Stimulated activated CD4-positive, alpha-beta T cell treated with anti-CD3 and anti-CD28 coated beads, Interleukin-4, amount 100 ng/mL, for 1 hour (primary cell): Measurements from ENCODE around the gene FERMT3.

ENCODE experiments used
- DNase-seq: peaks from one replicate; pipeline ENCODE4 v3.0.0-alpha.2; 2020

FERMT3 gene

DNA sequence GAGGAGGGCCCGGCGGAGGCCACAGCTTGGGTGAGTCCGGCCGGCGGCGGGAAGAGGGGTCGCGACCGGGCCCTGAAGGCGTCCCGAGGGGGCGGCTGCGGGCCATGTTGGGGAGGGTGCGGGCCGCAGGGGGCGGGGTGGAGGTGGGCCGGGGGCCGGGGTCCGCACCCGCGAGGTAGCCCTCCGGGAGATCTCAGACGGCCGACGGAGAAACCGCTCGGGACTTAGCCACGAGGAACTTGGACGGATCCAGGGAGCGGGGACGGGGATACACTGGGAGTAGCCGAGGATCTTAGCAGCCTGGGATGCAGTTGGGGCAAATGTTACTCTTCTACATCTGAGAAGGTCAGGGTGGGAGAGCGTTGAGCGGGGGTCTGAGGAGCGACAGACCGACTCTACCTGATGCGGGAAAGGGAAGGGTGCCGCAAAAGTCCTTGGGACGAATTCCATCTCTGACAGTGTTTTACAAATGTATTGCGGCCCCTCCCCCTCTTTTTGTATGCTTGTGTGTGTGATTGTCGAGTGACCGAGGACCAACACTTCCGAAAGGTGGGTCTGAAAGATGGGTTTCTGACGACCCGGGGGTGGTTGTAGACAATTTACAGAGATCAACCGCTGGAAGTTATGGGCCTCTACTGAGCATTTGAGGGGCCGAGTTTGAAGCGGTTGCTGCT is 19.9 kb upstream of the FERMT3 start:
- peak; percentile 22 for DNase-seq

DNA sequence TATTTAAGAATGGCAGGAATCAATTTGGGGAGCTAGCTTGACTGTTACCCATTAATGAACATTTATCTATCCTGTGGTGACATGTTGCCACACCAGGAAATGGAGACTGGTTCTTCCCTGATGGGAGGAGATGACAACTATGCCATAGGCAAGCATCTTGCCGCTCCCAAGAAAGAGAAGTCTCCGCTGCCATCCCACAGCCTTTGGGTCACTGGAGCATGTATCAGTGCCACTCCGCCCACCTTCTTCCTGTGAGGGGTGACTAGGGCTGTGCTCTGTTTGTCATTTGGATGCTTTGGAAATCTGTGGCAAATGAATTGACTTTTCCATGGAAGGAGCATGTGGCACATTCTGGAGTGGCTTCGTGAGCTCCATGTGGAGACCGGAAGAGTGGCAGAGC is 14.1 kb upstream of the FERMT3 start:
- no peak for DNase-seq

DNA sequence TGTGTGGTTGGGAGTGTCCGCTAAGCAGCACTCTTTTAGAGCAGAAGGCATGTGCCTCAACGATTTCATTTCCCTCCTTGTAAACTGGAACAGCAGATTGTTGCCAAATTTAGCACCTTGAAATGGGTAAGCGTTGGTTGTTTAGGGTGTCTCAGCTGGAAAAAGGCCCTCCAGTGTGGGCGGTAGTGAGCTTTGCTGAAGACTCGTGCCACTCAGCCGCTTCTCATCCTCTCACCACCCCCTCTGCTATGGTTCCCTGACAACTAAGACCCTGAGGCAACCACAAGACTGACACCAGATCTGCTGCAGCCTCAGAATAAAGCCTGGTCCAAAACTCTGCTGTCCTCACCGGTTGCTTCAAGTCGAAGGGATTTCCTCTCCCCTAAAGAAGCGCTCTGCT is 9.9 kb upstream of the FERMT3 start:
- no peak for DNase-seq

DNA sequence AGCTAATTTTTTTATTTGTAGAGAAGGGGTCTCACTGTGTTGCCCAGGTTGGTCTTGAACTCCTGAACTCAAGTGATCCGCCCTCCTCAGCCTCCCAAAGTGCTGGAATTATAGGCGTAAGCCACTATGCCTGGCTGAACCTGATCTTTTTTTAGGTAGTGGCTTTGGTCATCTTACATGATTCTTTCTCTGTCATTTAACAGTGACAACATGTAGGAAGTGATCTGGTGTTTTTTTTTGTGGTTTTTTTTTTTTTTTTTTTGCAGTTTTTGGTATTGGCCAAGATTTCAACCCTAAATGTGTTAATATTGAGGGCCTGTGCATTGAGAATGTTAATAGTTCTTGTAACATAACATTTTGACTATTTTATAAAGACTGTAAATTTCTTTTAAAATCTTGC is 8.0 kb upstream of the FERMT3 start:
- no peak for DNase-seq

DNA sequence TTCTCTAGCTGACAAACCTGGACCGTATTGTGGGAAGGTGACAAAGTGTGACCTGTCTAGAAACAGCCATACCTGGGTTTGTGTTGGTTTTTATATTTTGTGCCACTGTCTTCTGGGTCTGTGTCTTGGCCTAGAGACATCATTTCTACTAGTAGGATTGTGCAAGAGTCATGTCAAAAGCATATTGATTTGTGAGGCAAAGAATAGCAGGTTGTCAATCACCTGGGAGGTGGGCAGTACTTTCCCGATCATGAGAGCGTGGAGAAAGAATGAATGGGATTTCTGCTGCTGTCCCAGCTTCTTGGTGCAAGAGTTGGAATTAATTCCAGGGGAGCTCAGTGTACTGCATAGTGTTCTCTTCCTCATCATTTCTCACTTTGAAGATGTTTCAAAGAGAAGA is 5.0 kb upstream of the FERMT3 start:
- DNase-seq = no peak

DNA sequence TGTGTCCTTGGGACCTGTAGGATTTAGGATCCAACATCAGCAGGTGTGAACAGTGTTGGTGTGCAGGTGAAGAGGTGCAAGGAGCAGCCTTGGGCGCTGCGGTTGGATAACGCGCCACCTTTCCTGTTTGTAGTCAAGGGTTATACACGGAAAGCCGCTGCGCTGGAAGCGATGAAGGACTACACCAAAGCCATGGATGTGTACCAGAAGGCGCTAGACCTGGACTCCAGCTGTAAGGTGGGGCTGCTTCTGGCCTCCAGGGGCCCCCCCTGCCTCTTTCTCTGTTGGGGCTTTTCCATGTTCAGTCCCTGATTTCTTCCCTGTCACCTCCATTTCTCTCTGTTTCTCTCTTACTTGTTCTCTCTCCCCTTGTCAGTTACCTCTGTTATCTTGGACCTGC is 3.5 kb upstream of the FERMT3 start:
- DNase-seq = no peak

DNA sequence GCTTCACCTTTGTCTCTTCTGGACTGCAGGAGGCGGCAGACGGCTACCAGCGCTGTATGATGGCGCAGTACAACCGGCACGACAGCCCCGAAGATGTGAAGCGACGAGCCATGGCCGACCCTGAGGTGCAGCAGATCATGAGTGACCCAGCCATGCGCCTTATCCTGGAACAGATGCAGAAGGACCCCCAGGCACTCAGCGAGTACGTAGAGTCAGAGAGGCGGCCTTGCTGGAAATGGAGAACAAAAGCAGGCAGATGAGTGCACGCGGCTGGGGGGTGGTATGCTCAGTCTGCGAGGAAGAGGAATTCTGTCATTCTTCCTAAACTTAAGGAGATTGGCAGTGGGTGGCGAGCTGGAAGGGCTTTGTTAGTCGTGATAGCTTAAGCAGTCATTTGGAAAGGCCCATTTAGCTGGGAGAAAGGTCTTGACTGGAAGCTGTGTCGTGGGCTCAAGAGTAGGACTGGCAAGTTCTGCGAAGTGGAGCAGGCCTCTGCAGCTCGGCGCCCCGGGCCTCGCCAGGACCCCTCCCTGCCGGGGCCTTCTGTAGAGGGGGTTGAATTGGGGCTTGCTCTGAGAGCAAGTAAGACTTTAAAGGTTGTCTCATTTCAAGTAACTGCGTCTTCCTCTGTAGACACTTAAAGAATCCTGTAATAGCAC is 3.0 kb upstream of the FERMT3 start:
- DNase-seq = no peak

DNA sequence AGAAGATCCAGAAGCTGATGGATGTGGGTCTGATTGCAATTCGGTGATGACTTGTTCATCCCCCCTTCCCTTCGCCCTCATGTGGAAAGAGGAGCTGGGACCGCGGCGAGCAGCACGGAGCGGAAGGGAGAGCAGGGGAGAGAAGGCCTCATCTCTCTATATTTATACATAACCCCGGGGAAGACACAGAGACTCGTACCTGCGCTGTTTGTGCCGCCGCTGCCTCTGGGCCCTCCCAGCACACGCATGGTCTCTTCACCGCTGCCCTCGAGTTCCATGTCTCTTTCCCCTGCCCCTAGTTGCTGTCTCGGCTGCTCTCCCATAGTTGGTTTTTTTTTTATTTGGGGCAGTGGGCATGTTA is 2.5 kb upstream of the FERMT3 start:
- DNase-seq = no peak

DNA sequence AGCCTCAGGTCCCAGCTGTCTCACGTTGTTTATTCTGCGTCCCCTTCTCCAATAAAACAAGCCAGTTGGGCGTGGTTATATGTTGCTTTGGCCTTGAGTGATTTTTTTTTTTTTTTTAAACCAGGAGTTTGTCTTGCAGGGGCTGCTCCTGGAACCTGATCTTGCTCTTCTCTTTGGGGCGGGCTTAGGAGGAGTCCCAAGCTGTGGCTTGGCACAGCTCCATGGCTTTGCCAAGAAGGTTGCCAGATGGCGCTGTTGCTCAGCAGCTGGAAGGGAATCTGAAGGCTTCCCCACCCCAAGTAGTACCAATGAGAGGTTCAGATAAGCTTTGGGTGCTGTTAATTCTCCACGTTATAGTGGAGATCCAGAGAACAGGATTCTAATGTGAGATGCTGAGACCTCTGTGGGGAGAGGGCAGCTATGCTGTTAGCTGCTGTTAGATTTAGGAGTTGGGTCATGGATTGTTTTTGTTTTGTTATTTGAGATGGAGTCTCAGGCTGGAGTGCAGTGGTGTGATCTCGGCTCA is 2.0 kb upstream of the FERMT3 start:
- DNase-seq = peak; percentile 79

DNA sequence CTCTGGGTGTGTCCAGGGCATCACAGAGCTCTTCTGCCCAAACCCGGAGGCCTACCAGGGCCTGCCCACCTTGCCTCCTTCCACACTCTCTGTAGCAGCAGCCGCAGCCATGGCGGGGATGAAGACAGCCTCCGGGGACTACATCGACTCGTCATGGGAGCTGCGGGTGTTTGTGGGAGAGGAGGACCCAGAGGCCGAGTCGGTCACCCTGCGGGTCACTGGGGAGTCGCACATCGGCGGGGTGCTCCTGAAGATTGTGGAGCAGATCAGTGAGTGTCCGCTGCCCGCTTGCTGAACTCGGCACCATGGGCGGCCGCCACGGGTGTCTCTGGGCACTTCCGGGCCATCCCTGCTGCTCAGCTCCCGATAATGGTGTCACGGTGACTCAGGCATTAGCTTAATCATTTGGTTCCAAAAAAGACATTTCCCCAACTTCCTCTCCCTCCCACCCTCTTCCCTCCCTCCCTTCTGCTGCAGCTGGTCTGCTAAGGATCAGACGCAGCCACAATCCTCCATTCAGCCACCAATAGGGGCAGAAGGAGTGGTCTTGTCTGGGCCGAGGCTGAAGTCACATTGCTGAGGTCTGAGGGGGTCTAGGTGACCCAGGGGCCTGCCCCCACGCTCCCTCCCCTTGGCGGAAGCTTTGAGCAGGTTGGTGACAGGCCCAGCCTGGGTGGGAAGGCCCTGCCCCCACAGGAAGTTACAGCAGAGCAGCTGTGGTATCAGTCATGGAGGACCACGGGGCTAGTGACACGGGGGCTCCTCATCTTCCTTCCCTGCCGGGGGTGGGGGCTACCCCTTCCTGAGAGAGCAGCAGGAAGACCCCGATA is 950 bp downstream of the FERMT3 start:
- peak; percentile 82 for DNase-seq

DNA sequence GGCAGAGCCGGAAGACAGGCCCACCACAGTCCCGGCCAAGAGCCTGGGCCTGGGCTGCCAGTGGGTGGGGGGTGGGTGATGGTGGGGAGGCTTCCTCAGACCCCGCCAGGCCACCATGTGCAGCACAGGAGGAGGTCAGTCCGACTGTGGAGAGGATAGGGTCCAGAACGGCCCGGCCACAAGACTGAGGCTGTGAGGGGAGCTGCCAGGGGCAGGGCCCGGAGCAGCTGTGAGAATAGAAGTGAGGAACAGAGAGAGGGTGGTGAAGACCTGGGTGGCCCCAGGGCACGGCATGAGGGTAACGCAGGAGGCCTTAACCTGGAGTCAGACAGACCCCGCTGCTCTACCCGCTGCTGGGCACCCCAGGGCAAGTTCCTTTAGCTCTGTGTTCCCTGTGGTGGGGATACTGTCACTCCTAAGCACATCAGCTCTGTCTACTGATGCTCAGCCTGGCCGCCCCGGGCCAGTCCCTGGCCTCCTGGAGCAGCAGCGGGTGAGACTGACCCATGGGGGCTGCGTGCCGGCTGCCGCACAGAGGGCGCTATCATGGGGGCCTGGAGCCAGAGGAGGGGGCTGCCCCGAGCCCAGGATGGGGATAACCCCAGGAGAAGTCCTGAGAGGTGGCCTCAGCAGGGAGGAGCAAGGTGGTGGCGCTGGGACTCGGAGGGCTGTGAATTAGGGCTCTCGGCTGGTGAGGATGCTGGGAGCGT is 1.7 kb downstream of the FERMT3 start:
- no peak for DNase-seq

DNA sequence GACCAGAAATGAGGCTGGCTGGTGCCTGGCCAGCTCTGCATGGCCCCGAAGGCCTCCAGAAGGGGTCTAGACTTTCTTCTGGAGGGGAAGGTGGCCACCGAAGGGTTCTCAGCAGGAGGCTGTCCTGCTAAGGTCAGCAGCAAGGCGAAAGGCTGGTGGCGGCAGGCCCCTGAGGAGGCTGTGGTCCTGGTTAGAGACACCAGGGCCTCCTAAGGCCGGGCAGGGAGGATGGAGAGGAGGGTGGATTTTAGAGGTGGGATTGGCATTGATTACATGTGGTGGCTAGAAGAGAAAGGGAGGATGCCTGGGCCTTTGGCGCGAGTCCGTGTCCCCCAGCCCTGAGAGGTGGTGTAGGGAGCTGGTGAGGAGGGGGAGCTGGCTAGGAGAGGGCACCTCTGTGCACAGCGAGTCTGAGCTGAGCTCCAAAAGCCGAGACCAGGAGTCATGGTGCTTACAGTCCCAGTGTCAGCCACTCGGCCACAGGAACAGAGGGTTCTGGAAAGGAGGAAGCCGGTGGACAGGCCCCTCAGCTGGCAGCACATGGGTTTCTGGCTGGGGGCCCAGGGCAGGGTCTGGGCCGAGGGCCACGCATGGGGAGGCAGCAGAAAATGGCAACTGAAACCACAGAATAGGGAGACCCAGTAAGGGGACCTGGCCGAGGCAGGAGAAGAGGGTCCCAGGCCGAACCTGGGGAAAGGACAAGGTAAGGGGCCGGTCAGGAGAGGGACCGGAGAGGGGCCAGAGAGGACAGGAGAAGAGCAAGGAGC is 2.5 kb downstream of the FERMT3 start:
- no peak for DNase-seq

DNA sequence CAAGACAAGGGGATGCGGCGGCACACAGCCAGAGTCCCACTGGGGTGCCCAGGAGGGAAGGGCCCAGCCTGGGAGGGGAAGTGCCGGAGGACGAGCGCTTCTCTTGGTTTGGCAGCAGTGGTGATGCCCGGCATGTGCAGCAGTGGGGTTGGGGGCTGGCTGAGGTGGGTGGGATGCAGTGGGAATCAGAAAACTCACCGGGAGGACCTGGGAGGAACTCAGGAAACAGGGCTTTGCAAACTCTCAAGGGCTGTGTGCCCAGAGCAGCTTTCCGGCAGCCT is 3.0 kb downstream of the FERMT3 start:
- no peak for DNase-seq

DNA sequence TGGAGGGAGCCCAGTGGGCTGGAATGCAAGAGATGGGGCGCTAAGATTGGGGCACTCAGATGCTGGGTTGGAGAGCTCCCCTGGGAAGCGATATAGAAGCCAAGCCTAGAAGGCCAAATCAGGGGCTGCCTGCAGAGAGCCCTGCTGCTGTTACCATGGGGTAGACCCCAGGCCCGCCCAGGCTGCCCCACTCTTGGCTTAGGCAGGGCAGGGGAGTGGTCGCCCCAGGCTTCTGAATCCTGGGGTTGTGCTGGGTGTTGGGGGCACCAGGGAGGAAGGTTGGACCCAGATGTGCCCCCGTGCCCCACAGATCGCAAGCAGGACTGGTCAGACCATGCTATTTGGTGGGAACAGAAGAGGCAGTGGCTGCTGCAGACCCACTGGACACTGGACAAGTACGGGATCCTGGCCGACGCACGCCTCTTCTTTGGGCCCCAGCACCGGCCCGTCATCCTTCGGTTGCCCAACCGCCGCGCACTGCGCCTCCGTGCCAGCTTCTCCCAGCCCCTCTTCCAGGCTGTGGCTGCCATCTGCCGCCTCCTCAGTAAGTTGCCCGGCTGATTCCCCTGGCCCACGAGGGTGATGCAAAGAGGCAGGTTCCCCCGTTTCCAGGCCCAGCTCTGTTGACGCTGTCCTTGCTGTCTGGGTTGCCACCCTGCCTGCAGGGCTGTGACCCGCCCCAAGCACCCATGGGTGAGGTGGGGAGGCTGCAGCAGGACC is 3.9 kb downstream of the FERMT3 start:
- DNase-seq = no peak

DNA sequence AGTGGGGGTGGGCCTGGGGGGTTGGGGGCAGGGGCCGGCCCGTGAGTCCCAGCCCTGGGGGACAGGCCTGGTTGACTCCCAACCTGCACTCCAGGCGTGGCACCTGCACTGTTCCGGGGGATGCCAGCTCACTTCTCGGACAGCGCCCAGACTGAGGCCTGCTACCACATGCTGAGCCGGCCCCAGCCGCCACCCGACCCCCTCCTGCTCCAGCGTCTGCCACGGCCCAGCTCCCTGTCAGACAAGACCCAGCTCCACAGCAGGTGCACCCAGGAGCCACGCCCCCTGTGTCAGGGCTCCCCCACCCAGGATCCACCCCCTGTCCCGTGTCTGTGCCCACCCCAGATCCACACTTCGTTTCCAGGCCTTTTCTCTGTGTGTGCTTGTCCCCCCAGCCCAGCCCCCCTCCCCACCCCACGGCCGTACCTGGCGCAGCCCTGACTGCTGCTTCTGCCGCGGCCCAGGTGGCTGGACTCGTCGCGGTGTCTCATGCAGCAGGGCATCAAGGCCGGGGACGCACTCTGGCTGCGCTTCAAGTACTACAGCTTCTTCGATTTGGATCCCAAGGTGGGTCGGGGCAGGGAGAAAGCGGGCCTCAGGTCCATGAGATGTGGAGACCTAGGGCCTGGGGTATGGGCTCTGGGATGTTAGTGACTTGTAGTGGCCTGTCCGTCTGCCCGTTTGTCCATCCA is 4.8 kb downstream of the FERMT3 start:
- DNase-seq = no peak

DNA sequence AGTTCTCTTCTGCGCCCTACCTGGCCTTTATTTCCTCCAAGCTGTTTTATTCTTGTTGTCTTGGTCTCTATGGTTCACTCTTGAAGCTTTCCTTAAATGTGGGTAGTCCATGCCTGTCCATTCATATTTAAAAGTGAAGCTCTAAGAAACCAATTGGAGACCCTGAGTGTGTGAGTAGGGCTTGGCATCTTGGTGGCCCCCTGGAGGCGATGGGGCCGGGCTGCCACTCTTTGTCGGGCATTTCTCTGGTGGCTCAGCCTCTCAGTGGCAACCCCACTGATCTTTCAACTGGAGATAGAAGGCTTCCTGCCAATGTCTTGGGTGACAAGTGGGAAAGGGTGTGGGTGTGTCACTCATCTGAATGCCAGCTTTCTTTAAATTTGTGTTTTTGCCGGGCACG is 10.4 kb downstream of the FERMT3 start:
- DNase-seq = no peak

DNA sequence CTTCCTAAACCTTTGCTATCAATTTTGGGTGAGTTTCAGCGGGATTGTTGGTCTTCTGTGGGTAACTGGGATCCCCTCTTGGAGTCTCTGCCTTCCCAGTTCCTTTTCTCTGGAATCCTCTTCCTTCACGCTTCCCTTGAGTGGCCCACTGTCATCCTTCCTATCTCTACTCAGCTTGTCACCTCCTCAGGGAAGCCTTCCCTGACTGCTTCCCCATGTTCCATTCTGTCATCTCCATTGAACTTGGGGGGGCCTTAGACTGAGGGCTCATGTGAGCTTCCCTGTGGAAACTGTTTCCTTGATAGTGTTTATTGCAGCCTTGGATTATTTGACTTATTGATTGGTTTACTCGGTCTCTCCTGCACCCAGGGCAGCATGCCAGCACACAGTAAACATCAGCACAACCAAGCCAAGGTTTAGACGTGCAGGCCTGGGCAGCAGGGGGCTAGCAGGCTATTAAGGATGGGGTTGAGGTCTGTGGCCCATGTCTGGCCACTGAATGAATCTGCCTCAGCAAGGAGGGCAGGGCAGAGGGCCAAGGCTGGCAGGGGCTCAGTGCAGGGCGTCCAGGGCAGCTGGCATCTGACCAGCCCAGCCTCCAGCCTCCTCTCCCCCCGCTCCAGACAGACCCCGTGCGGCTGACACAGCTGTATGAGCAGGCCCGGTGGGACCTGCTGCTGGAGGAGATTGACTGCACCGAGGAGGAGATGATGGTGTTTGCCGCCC is 12.3 kb downstream of the FERMT3 start:
- no peak for DNase-seq

DNA sequence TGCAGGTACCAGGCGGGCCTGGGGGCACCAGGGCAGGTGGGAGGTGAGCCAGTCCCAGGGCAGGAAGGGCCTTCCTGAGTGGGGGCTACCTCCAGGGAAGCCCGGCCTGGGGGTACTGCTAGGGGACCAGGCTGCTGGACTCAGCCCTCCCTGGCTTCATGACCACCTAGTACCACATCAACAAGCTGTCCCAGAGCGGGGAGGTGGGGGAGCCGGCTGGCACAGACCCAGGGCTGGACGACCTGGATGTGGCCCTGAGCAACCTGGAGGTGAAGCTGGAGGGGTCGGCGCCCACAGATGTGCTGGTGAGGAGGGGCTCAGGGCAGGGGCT is 12.8 kb downstream of the FERMT3 start:
- DNase-seq = no peak

DNA sequence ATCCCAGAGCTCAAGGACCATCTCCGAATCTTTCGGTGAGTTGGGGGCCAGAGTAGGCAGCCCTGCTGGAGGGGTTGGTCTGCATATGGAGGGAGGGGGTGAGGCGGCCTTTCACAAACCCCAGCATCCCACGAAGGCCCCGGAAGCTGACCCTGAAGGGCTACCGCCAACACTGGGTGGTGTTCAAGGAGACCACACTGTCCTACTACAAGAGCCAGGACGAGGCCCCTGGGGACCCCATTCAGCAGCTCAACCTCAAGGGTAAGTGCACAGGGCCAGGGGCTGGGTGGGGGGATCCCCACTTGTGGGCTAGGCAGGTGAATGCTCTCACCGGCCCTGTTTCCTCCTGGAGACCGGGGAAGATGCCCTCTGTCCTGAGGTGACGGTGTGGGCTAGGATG is 13.2 kb downstream of the FERMT3 start:
- no peak for DNase-seq

DNA sequence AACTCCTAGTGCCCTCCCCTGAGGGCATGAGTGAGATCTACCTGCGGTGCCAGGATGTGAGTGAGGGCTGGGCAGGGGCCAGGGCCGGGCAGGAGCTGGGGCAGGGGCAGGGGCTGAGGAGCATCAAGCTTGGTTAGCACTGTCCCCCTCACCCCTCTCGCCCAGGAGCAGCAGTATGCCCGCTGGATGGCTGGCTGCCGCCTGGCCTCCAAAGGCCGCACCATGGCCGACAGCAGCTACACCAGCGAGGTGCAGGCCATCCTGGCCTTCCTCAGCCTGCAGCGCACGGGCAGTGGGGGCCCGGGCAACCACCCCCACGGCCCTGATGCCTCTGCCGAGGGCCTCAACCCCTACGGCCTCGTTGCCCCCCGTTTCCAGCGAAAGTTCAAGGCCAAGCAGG is 13.8 kb downstream of the FERMT3 start:
- no peak for DNase-seq

DNA sequence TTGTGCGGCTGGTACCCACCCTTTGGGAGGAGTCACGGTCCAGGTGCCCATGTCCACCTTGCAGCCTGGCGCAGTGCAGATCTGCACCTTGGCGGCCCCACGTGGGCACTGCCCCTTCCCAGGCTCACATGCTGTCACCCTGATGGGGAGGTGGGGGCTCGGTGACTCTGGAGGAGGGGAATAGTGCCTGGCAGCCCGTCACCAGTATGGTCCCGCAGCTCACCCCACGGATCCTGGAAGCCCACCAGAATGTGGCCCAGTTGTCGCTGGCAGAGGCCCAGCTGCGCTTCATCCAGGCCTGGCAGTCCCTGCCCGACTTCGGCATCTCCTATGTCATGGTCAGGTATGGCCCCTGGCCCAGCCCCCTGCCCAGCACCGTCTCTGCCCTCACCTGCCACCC is 14.3 kb downstream of the FERMT3 start:
- no peak for DNase-seq
